Measurements from ENCODE around the gene OTUD7B. TPM values are rescaled to one million over a fixed set of nuclear protein-coding genes. Genes with fewer than 3 reads are reported as not detected.

OTUD7B gene
- total RNA-seq, 2 donors from 2014 or later: 21.4 to 48.7 TPM

DNA sequence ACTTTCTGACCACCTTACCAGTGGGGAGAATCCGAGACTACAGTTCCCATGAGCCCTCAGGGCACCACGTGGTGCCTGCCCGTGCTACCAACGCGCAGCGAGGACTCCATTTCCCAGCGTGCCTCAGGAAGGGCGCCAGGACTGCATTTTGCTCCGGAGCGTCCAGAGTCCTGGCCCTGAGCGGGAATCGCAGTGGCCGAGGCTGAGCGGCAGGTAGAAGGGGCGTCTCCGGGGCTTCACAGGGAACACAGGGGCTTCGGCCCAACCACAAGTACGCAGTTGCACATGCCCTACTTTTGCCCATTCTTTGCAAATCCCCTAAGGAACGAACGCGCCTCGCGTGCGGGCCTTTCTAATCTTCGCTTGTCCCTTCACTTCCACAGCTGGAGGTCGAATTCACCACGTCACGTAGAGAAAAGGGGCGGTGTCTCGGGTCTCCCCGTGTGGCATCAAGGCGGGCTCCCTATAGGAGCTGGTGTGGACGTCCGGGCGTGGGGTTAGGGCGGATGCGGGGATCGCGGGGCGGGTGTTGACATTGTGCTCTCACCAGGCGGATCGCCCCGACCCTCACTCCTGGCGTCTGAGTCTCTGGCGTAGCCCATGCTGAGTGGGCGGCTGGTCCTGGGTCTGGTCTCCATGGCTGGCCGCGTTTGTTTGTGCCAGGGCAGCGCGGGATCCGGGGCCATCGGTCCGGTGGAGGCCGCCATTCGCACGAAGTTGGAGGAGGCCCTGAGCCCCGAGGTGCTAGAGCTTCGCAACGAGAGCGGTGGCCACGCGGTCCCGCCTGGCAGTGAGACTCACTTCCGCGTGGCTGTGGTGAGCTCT, 110.9 kb downstream of the OTUD7B start, which contains the start of gene BOLA1:
TSS of gene BOLA1 (plus strand) at position 109 of the 825 bp plus-strand sequence. CDS start at position 601, 492 bp downstream.
- Mint-ChIP-seq H3K4me3 (peak within 1 kb of the TSS; percentile 90), H3K36me3 (ENCODE audit: low read depth) (peaks cover 19% of the 10 kb centered on the region), H3K27ac (peak within 1 kb of the TSS; percentile 95), H3K9me3 (peaks cover 4% of the 10 kb centered on the region), H3K4me1 (peaks cover 17% of the 10 kb centered on the region), H3K27me3 (no peaks in the 10 kb centered on the region)
- ATAC-seq (replicated peaks): peak; percentile 99

DNA sequence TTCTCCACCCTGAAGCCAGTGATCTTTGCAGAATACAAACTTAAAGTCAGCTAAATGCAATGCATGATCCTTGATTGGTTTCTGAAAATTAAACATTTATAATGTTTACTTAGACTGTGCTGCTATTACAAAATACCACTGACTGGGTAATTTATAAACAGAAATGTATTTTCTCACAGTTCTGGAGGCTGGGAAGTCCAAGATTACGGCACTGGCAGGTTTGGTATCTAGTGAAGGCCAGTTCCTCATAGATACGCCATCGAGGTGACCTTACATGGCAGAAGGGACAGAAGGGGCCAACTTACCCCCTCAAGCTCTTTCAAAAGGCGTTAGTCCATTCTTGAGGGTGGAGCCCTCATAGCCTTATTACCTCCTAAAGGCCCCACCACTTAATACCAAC, 114.0 kb downstream of the OTUD7B start:
- Mint-ChIP-seq H3K9me3 (peaks cover 4% of the 10 kb centered on the region), H3K27me3 (no peaks in the 10 kb centered on the region), H3K4me3 (no peak overlapping the region), H3K27ac (no peak overlapping the region), H3K4me1 (peaks cover 12% of the 10 kb centered on the region), H3K36me3 (ENCODE audit: low read depth) (peaks cover 19% of the 10 kb centered on the region)
- no peak for ATAC-seq (replicated peaks)

DNA sequence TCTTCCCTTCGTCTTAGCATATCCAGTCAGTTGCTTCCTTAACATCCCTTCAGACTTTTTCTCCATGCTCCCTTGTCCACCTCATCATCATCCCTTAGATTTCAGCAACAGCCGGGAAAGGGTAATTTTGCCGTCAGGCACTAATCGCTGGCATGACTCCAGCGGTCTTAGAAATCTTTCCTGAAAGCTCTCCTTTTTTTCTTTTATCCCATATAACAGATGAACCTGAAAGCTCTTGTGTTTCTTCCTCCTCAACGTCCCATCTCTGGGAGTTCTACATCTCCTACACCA, 121.6 kb downstream of the OTUD7B start:
- Mint-ChIP-seq H3K36me3 (ENCODE audit: low read depth) (no peaks in the 10 kb centered on the region), H3K4me3 (no peak overlapping the region), H3K4me1 (no peaks in the 10 kb centered on the region), H3K9me3 (no peaks in the 10 kb centered on the region), H3K27ac (no peak overlapping the region), H3K27me3 (no peaks in the 10 kb centered on the region)
- no peak for ATAC-seq (replicated peaks)

DNA sequence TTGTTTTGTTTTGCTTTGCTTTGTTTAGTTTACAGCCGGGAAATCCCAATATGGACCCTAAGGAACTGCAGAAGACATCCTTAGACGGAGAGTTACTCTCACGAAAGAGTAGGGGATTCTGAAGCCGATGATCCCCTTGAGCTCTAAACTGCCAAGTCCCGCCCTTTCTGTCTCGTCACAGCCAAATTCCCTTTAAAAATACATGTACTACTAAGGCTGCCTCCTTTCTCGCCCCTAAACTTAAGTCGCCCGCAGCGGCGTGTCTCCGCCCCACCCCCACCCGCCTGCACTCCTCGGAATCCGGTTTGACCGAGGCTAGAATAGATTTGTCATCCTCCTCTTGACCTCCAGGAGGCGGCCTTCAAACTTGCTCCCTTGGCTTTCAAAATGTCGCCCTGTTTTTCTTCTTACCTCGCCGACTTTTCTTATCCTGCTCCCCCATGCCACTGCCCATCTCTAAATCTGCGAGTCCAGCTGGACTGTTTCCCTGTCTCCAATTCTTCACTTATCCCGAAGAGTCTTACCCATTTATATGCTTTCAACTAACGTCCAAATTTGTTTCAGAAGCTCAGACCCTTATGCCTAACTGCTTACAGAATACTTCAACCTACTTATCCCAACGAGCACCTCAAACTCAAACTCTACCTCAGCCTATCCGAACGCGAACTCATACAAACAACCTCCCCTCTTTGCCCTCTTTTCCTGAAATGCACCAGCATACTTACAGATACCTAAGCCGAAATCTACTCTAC, 122.1 kb downstream of the OTUD7B start:
- no peaks in the 10 kb centered on the region for H3K4me1 Mint-ChIP-seq
- no peaks in the 10 kb centered on the region for H3K36me3 Mint-ChIP-seq (ENCODE audit: low read depth)
- H3K27ac Mint-ChIP-seq: no peak overlapping the region
- no peak overlapping the region for H3K4me3 Mint-ChIP-seq
- ATAC-seq (replicated peaks): peak; percentile 45
- no peaks in the 10 kb centered on the region for H3K27me3 Mint-ChIP-seq
- H3K9me3 Mint-ChIP-seq: no peaks in the 10 kb centered on the region

Other genes starting within 250 kb of the OTUD7B start
- gene FCGR1A, start 228.0 kb downstream of the OTUD7B start, total RNA-seq: not detected
- 10 to 100 TPM; 23.1 to 26.7 TPM for gene BOLA1, start 111.2 kb downstream of the OTUD7B start, total RNA-seq
- 1 to 10 TPM; 5.8 to 7.5 TPM for gene SV2A, start 92.9 kb downstream of the OTUD7B start, total RNA-seq
- gene SF3B4, start 82.9 kb downstream of the OTUD7B start, total RNA-seq: 10 to 100 TPM; 45.8 to 90.6 TPM
- 1 to 10 TPM; 3.0 to 7.9 TPM for gene MTMR11, start 73.8 kb downstream of the OTUD7B start, total RNA-seq
- 10 to 100 TPM; 24.7 to 26.9 TPM for gene VPS45, start 57.0 kb upstream of the OTUD7B start, total RNA-seq
- gene PLEKHO1, start 139.2 kb upstream of the OTUD7B start, total RNA-seq: 10 to 100 TPM; 33.1 to 43.0 TPM
- gene ANP32E, start 225.4 kb upstream of the OTUD7B start, total RNA-seq: 100 to 1,000 TPM; 162 to 166 TPM
- not detected for gene CA14, start 247.0 kb upstream of the OTUD7B start, total RNA-seq

Measured in activated T-helper 17 cell treated with anti-CD3 and anti-CD28 coated beads, Interleukin-2, amount 50 U/mL, for 72 hours (primary cell).